Frontal cortex (tissue), 4 donors: ENCODE data around the gene GTPBP8. TPM values are rescaled to one million over a fixed set of nuclear protein-coding genes. Genes with fewer than 3 reads are reported as not detected.
A peak's percentile ranks its signal among the peaks of the same experiment; 100 is the strongest.

Experiments
- DNase-seq, 2 donors: peaks; one replicate each; pipeline ENCODE4 v3.0.0; 2012; ENCODE audit warnings: low spot score in 2 of 2
- FAIRE-seq: peaks from 2 replicates; lab custom pipeline; 2012; peaks lifted over from hg19 to GRCh38; lab: Jason Lieb, UNC
- total RNA-seq: library from RNA; depleted of rRNA; stranded (reverse); fragments of >200 nt; gene quantifications from one replicate; pipeline ENCODE4 v1.2.3, GENCODE V29; 2014
- donor health status: control.
- donor health status: control.
- donor health status: control.

The GTPBP8 gene
- total RNA-seq, 1 donor from 2014 or later: 23.6 TPM

DNA sequence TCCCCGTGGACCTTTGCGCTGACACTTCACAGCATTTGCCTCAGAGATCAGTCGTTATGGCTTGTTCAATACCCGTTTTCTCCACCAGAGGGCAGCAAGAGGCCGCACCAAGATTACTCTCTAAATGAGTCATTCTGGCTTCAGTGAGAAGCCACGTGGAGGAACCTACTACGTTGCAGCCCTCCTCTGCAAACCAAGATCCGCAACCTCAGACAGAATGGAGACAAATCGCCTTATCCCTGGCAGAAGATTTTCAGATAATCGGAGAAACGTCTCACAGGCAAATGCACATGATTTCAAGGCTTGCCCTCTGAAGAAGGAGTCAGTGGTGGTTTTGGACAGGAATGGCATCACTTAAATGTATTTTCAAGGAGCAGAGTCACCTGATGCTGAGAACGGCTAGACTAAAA lies 60.5 kb downstream of the GTPBP8 start:
- DNase-seq: peak; percentile 74 to 78
- FAIRE-seq: peak; percentile 86

Other genes with a start within 250 kb of the GTPBP8 start
- not detected for gene CD200R1L, start 144.1 kb upstream of the GTPBP8 start, total RNA-seq
- gene CD200R1, start 15.9 kb upstream of the GTPBP8 start, total RNA-seq: 0.82 TPM
- 3.3 TPM for gene BOC, start 220.6 kb downstream of the GTPBP8 start, total RNA-seq